ENCODE measurements around the gene NTNG1.

Gene NTNG1

DNA sequence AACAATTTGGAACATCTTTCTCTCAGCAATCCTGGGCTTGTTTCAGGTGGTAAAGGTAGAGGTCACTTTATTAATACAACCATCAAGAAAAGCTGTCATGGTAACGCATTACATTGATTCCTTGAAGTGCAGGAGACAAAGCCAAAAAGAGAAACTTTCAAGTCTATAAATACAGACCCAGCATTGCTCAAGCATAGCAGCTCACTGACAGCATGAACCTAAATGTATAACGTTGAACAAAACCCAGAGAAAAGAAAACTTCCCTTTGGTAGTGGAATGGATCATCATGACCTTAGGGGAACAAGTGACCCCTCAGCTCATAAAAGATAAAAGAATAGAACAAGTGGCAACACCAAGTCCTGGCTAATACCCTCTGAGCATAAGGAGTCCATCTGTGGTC lies 332.2 kb downstream of the NTNG1 start:
- DNase-seq, result no peak

- no peak for DNase-seq
These were observed 334.2 kb downstream of the NTNG1 start for GRCh38 chr1:107474877-107475612.

DNA sequence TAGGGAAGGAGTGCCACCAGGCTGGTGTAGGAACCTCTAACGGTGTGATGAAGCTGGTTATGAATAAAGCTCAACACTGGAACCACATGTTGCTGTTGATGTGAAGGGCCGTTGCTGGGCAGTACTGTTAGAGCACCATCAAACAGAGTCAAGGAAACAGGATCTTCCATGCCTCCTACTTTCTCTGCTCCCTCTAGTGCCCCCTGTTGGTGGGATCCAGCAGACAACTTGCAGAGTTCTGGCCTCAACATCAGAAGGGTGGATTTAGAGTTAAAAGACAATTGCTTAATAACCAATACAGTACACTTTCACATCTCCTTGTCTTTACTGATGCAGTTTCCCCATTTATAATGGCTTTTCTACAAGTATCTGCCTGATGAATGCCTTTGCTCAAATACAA lies 336.4 kb downstream of the NTNG1 start:
- DNase-seq, result no peak

DNA sequence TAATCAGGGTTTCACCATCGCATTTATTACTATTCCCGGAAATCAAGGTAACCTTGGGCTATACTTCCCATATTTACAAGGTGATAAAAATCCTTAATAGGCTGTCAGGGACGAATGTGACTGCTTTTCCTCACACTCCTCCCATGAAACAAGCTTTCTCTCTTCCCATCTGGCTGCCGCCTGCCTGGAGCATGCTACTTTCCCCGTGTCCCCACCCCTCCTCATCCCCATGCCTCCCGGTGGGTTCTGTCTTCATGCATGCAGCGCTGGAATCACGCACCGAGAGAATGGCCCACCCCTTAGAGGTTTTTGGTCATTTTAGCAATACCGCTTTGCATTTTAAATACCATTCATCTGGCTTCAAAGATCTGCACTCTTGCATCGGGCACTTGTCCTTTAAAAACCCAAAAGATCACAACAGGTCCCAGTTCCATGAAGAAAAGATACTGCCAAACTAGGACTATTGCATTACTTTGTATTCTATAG lies 339.1 kb downstream of the NTNG1 start:
- no peak for DNase-seq

DNA sequence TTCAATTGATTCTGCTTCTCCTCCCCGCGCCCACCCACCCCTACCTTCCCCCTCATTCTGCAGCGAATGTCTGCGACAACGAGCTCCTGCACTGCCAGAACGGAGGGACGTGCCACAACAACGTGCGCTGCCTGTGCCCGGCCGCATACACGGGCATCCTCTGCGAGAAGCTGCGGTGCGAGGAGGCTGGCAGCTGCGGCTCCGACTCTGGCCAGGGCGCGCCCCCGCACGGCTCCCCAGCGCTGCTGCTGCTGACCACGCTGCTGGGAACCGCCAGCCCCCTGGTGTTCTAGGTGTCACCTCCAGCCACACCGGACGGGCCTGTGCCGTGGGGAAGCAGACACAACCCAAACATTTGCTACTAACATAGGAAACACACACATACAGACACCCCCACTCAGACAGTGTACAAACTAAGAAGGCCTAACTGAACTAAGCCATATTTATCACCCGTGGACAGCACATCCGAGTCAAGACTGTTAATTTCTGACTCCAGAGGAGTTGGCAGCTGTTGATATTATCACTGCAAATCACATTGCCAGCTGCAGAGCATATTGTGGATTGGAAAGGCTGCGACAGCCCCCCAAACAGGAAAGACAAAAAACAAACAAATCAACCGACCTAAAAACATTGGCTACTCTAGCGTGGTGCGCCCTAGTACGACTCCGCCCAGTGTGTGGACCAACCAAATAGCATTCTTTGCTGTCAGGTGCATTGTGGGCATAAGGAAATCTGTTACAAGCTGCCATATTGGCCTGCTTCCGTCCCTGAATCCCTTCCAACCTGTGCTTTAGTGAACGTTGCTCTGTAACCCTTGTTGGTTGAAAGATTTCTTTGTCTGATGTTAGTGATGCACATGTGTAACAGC lies 339.9 kb downstream of the NTNG1 start:
- no peak for DNase-seq

- DNase-seq, result no peak
These were observed 341.0 kb downstream of the NTNG1 start for GRCh38 chr1:107481756-107482384.

DNA sequence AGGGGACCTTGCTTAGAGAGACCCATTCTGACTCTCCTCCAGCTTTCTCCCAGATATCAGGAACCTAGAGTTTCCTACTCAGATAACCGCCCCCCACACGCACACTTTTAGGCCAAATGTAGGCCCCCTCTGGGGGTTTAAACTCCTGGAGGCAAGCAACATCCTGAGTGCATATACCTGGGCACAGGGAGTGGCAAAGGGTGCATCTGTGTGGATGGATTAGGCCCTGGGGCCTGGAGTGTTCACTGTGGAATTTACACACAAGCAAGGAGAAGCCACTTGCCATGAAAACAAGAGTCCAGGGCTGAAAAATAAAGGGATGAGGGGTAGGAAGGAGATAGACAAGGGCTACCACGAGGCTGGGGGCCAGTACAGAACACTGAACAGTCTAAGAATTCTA lies 343.1 kb downstream of the NTNG1 start:
- no peak for DNase-seq

DNA sequence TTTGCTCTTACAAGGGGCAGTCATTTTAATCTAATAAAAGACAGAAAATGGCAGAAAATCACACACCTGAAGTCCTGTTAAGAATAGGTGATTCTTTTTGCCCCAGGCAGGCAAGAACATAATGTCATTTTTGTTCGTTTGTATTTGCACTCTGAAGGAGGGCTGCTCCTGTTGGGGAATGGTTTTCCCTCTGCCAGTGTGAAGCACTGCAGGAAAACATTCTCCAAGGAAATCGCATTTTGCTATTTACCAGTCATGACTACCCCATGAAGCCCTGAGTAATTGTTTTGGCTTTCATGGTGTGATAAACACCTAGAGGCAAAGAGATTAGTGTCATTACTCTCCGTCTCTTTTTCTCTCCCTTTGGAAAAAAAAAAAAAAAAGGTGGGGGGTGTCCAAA lies 345.5 kb downstream of the NTNG1 start:
- no peak for DNase-seq

DNA sequence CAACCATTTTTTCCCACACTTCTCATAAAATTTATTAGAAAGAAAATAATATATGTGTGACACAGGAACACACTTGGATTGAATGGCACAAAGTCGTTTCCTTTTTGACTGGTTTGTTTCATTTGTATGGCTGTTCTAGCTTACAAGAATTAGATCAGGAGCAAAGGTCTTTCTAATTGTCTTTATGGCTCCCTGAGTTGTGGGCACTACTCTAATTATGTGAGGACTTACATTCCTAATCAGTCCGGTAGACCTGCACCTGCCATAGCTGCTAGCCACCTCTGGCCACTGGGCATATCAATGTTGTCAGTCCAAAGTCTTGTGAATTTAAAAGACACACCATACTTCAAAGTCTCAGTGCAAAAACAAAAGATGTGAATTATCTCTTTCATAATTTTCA lies 346.7 kb downstream of the NTNG1 start:
- no peak for DNase-seq

DNA sequence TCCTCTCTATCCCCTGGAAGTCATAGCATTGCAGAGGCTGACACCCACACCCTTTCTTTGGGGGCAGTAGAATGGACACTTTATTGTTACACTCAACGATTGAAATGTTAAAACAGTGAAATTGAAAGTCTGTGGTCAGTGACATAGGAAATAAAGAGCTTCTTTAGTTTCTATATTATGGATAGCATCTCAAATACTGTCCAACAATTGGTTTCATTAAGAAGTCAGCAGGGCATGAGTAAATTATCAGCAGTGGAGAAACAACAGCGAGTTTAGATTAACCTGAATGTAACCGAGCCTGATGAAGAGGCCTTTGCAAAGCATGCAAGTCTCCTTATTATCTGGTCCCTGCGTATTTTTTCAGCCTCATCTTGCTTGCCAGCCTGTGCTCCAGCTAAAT lies 350.7 kb downstream of the NTNG1 start:
- DNase-seq, result no peak

- no peak for DNase-seq
These were observed 352.4 kb downstream of the NTNG1 start for GRCh38 chr1:107493111-107493716.

- DNase-seq, result no peak
These were observed 353.2 kb downstream of the NTNG1 start for GRCh38 chr1:107494061-107494460.

DNA sequence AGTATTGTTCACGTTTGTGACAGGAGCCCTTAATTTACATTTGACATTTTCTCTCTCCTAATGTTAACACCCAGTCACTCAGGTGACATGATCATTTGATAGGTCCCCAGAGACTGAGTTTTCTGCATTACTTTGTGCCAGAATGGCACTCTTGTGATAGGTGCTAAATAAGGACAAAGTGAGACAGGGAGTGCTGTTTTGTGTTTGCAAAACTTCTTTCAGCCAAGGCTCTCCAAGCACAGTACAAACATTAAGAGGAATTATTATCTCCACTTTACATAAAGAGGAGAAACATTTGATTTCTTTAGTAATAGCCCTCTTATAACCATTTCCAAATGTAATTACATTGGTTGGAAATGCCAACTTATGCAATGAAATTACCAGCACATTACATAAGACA lies 355.2 kb downstream of the NTNG1 start:
- DNase-seq, result no peak

DNA sequence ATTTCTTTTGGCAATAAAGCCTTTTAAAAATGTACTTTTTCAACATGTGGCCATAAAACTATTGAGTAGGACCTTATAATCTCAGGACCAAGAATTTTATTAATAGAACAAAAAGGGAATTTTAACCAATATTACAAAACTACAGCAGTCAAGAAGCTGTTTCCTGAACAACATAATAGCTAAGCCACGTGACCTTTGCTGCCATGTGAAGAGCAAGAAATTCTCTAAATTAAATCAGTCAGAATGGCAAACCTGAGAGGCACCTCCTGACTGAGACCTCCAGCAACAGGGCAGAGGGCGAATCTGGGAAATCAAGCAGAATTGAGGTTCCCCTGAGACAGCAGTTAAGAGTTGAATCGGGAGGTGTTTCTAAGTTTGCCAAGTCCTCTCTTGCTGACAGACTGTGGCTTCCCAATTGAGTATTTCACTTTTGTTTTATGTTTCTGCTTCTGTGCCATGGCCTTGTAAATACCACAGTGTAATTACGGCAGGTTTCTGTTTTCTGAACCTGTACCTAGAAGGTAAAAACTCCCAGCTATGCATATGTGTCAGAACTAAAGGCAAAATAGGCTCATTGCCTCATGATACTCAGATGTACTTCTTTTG lies 358.4 kb downstream of the NTNG1 start:
- DNase-seq, result no peak

GRCh38 chr1:107501081-107501605 lies 360.3 kb downstream of the NTNG1 start:
- no peak for DNase-seq

DNA sequence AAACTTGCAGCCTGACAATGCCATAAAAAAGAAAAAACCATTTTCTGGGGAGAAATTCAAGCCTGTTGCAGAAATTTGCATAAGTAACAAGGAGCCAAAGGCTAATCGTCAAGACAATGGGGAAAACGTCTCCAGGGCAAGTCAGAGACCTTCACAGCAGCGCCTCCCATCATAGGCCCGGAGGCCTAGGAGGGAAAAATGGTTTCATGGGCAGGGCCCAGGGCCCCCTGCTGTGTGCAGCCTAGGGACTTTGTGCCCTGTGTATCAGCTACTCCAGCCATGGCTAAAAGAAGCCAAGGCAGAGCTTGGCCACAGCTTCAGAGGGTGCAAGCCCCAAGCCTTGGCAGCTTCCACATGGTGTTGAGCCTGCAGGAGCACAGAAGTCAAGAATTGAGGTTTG lies 369.5 kb downstream of the NTNG1 start:
- DNase-seq, result no peak

- DNase-seq, result no peak
These were observed 372.0 kb downstream of the NTNG1 start for GRCh38 chr1:107512836-107513235.

DNA sequence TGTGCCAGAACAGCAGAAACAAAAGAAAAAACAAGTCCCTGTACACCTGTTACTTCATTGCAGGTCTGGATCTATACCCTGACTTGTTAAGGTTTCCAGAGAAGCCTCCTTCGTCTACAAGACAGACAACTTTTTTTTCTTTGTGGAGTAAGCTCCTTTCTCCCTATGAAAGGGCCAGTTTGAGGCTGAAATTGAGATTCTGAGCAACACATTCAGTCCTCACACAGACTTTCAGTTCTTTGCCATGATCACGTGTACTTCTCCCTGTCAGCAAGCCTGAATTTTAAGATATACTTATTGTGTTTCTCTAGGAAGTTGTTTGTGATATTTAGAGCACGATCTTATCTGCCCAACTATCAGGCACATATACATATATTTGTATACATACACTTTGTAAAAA lies 374.0 kb downstream of the NTNG1 start:
- DNase-seq, result no peak

DNA sequence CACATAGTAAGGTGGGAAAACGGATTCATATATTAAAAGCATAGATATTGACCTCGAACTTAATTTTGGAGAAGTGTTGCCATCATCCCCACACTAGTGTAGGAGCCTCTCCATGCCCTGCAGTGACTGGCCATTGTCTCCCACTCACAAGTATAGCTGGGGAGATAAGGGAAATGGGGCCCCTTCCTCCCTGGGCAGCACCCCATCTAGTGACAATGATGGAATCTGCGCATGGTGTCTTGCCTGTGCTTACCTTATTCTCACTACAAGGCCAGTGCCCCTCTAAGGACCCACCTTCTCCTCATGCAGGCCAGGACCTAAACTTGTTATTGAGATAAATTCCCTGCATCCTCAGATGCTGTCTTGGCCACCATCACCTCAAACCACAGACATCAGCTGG lies 374.9 kb downstream of the NTNG1 start:
- no peak for DNase-seq

- no peak for DNase-seq
These were observed 382.2 kb downstream of the NTNG1 start for GRCh38 chr1:107523061-107523460.

- DNase-seq, result no peak
These were observed 382.9 kb downstream of the NTNG1 start for GRCh38 chr1:107523736-107524135.

- no peak for DNase-seq
These were observed 383.5 kb downstream of the NTNG1 start for GRCh38 chr1:107524301-107524700.

GRCh38 chr1:107525145-107525544 lies 384.3 kb downstream of the NTNG1 start:
- DNase-seq, result no peak
